ENCODE results near the gene OPN1SW.

The OPN1SW gene

GRCh38 chr7:128792471-128793180, 17.0 kb upstream of the OPN1SW start:
- no peak for DNase-seq

DNA sequence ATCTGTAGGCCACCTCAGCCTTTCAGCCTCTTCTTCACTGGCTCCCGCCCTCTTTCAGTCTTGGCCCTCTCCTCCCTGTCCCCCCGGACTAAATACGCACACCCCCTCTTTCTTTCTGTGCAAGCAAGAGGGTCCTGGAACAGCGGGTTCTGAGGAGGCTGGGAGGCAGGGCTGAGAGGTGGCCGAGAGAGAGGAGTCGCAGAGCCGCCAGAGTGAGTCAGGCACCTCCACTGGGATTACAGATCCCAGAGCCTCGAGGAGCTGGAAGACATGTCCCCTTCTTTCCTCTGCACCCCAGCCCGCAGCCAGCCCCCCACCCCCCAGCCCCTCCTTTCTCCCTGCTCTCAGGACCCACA, 16.4 kb upstream of the OPN1SW start:
- no peak for DNase-seq

DNA sequence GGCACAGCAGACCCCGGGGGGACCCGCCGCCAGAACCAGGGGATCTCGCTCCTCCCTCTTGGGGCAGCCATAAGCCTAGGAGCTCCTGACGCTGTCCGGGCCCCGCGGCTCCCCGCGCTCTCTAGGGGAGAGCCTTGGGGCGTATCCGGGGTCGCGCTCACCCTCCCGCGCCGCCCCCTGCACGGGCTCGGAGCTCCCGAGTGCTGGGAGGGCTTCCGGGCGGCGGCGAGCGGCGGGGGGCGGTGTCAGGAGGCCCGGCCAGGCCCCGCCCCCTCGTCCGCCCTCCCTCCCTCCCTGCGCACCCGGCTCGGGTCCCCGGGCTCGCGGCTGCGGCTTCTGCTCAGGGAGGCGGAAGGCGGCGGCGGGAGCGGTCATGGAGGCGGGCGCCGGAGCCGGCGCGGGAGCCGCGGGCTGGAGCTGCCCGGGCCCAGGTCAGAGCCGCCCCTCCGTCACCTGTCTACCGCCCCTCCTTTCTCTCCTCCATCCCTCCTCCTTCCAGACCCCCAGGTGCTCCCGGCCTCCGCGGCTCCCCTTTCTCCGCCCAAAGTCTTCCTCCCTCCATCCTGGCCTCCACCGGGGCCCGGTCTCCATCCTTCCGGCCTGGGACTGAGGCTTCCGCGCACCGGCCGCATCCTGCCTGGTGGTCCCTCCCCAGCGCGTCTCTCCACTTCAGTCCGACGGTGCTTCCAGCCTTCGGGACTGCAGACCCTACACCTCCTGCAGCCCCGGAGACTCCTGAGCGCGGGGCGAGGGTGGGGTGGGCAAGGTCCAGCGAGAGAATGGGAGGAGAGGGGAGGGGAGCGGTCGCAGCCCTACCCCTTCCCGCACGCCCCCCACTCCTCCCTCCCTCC, 15.8 kb upstream of the OPN1SW start, which contains the start of gene CCDC136:
Gene CCDC136, plus strand, starts transcription at position 848 of the 851 bp plus-strand sequence. CDS start 444 bp downstream, outside the sequence.
- peak; percentile 74 to 76 for DNase-seq

DNA sequence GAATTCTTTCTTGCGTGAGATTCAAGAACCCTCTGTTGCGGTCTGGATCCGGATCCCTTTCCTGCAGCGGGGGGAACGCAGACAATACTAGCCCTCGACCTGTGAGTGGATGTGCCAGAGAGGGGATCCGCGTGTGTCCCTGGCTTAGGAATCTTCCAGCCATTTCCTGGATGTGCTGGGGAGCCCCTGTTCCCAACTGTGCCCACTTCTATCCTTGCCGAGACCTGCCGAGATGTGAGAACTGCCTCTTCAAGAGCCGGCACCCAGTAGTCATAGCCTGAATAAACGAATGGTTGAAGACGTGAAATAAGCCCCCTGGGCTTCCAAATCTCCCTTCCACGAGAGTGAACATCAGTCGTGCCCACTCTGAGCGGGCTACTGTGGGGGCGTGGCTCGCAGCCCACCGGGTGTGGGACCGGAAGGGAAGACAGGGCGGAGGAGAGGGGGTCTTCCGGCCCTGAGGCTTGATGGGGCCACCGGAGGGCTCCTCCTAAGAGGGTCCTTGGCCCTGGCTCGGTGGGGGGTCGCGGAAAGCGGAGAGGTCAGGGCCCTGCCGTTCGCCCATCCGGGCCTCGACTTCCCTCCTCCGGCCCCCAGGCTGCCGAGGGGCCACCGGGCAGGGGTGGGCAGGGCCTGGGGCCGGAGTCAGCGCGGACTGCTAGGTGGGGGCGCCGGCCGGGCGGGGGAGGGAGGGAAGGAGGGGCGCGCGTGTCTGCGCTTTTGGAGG, 14.9 kb upstream of the OPN1SW start:
- DNase-seq: no peak

DNA sequence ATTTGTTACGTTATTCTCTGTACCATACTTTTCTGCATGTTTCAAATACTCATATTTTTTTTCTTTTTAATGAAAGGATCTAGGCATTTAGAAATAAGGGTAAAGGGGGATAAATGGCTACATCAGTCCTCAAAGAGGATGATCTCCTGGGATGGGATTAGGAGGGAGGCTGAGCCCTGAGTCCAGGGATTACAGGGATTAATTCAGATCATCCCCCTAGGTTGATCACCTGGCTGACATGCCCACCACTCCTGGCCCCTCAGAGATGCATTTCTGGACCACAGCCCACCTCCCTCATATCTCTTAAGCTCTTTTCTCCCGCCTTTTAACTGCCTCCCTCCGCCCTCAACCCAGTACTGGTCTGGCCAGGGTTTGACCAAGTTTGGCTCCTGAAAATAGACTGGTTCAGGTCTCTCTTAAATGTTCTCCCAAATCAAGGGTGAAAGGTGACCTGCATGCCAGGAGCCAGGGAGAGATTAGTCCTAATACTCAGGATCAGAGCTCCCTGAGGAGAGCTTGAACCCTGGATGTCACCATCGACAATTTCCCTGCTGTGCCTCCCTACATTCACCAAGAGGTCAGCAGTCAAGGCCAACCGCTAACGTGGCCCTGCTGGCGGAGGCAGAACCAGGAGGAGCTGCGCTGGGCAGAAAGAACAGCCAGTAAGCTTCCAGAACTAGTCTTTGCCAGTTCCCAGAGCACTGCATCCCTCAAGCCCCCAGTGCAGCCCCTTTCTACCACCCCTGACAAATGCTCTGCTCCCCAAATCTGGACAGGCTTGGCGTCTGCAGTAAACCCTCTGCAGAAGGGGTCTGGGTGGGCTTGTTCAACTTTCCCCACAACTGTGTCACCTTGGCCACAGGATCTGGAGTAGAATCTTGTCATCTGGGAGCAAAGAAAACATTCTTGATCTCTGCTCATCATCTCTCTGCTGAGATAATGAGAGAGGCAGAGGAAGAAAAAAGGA, 13.1 kb upstream of the OPN1SW start:
- DNase-seq: no peak

GRCh38 chr7:128785738-128786137, 10.1 kb upstream of the OPN1SW start:
- no peak for DNase-seq

DNA sequence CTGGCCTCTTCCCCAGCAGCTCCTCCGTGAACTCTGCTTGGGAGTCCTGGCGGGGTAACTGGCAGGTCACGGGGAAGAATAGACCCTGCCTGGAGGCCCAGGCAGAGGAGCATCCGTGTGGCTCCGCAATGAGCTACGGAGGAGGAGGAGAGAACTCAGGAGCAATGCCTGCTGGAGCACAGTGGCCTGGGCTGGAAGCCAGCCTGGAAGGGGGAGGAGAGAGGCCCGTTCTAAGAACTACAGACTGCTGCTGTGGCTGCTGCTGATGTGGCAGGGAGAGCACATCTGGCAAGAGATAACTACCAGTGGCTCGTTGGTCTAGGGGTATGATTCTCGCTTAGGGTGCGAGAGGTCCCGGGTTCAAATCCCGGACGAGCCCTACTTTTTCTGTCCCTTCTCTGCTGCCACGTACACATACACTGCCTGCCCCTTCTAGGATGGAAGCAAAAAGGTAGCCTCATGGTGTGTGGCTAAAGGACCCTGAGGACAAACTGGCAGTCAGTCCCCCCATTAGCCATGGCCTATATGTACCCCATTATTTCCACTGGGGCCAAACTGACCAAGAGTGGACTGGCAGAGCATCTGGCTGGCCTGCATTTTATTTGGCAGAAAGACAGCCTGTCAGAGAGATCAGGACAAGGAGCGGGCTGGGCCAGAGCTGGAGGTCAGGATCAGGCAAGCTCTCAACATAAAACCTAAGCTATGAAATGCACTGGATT, 7.7 kb upstream of the OPN1SW start:
- no peak for DNase-seq

DNA sequence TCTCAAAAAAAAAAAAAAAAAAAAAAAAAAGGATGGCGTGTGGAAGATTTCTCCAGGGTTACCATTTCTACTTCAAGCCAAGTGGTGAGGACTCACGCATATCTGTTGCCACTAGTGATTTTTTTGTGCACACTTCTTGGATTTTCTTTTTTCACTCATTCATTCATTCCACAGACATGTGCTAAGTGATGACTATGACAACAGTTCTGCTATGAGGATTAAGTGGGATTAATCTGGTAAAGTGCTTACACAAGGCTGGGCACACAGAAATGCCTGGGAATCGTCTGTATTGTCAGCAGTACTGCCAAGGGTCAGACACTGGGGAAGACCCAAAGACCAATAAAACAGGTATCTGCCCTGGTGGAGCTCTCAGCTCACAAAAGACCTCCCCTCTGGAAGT, 6.3 kb upstream of the OPN1SW start:
- no peak for DNase-seq

DNA sequence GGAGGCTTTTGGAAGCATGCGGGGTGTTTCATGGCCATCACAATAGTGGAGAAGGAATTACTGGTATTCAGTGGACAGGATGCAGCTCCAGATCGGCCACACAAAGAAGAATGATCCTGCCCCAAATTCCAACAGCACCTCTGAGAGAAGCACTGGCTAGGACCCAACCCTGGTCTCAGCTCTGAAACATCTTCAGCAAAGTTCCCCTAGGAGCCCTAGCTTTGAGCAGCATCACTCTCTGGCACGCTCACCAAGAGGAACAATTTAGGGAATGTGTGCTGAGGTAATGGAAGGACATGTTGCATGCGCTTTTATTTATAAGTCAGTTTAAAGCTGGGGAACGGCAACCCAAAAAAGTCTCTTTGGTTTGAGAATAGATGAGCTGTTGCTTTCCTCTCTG, 5.5 kb upstream of the OPN1SW start:
- DNase-seq: no peak

DNA sequence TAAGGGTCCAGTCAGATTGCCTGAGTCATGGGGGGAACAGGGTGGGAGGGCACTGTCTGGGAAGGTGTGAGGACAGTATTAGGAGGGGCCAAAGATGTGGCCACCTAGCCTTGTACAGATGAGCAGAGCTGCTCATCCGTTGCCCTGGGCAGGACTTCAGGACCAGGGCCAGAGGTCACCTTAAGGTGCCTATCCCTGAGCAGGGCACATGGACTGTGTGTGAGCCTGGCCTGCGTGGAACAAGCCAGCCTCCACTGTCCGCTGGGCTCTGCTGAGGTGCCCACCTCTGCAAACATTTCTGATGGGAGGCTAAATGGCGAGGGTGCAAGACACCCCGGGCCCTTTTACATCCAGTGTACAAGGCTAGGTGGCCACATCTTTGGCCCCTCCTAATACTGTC, 3.4 kb upstream of the OPN1SW start:
- no peak for DNase-seq

DNA sequence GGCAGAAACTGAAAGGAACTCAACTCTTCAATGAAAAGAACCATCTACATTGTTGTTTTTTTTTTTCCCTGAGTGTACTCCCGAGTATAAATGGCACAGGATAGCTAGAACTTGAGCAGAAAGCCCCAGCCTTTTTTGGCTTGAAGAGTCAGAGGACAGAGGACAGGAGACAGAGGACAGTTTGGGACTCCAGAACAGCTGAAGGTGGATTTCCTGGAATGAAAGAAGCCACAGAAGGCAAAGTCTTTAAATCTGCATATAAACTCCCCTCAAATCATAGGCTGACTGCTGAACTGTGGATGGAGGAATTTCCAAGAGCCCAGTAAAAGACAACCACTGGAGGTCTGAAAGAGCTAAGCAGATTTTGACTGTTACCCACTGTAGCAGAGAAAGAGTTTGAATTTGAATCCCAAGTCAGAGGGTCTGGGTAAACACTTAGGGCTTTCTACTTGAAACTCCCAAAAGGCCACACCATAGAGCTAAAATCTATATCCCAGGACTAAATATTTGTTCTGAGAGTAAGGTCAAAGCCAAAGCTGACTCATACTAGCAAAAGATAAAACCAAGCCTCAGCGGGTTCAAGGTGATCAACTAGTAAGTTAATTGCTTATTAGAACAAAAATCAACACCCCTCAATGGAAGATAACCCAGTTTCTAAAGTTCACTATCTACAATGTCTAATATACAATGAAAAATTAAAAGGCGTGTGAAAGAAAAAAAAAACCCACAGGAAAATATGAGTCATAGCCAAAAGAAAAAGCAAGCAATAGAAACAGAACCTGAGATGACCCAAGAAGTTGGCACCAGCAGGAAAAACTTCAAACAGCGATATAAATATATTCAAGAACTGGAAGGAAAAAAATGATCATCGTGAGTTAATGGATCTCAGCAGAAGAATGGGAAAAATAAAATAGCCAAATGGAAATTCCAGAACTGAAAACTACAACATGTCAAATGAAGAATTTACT, 1.8 kb upstream of the OPN1SW start:
- DNase-seq: no peak

DNA sequence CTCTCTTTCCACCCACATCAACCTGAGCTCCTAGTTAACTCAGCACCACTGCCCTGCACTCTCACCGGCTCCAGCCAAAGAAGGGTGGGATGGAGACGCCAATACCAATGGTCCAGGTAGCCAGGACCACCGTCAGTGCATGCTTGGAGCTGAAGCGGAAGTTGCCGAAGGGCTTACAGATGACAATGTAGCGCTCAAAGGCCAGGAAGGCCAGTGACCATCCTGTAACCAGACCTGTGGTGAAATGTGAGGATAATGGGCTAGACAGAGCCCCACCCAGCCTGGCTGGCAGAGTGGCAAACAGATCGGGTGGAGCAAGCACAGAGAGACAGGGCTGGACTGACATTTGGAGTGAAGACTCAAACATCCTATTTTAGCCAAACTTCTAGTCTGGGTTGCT, 673 bp downstream of the OPN1SW start:
- DNase-seq: no peak

DNA sequence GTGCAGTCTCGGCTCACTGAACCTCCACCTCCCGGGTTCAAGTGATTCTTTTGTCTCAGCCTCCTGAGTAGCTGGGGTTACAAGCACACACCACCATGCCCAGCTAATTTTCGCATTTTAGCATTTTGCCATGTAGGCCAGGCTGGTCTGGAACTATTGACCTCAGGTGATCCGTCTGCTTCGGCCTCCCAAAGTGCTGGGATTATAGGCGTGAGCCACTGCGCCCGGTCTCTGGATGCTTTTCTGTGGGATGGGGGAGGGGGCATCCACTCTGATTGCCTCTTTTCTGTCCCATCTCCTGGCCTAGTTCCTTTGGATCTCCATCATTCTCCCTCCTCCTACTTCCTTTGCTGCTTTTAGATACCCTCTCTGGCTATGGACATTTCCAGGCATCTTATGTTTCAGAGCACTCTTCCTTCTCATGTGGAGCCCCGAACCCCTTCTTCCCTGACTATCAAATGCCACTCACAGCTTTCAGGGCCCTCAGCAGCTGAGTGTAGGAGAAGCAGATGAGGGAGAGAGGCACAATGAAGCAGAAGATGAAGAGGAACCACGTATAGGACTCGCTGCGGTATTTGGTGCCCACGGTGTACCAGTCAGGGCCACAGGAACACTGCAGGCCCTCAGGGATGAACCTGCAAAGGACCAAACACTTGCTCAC, 1.4 kb downstream of the OPN1SW start:
- no peak for DNase-seq

GRCh38 chr7:128773604-128774003, 2.0 kb downstream of the OPN1SW start:
- DNase-seq: no peak

- DNase-seq: no peak
These were observed 5.4 kb downstream of the OPN1SW start for GRCh38 chr7:128770233-128770632.

DNA sequence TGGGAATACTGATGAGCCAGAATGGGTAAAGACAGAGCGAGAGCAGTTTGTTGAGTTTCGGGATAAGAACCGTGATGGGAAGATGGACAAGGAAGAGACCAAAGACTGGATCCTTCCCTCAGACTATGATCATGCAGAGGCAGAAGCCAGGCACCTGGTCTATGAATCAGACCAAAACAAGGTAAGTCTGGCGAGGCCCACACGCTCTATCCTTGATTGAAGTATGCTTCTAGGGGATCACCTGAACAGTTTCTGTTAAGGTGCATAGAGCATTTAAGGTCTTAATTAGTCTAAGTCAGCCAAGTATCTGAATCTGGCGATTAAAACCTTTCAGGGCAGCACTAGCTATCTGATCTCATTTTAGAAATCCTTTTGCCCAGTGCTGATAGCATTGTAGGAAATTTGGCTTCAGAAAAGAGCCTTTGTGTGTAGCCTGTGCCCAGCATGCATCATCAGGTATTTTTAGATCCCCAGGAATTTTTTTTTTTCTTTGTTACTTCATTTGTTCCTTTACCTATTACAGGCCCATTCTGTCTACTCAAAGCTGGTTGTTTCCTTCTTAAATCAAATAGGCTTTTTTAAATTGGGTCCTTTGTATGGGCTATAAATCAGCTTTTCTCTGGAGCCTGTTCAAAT, 8.0 kb downstream of the OPN1SW start:
- no peak for DNase-seq

GRCh38 chr7:128763541-128763940, 12.1 kb downstream of the OPN1SW start:
- no peak for DNase-seq

GRCh38 chr7:128759242-128759641, 16.4 kb downstream of the OPN1SW start:
- DNase-seq: no peak

DNA sequence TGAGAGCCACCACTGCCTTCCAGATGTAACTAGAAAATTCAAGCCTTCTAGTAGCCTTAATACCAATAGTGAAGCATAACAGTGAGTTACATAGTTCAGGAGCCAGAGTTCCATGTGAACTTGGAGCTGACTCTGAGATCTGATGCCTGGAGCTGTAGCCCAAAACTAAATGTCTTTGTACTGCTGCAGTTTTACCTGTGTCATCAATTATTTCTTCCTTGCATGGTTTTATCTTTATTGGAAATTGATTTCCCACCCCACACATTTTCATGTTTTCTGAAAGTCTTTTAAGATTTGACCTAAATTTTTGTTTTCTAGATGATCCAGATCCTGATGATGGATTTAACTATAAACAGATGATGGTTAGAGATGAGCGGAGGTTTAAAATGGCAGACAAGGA, 17.0 kb downstream of the OPN1SW start:
- DNase-seq: no peak

Measured in activated CD4-positive, alpha-beta T cell treated with anti-CD3 and anti-CD28 coated beads for 4 hours (primary cell).